ENCODE results near the gene RGS12. TPM values are rescaled to one million over a fixed set of nuclear protein-coding genes. Genes with fewer than 3 reads are reported as not detected.
A peak's percentile ranks its signal among the peaks of the same experiment; 100 is the strongest.

The RGS12 gene
- total and polyA plus RNA-seq, 2 of the 8 experiments (the other 6 are each of a cell fraction or from before 2014, with no cell fraction given), result 6.0 to 16.4 TPM

GRCh38 chr4:3257103-3257555 lies 35.7 kb upstream of the RGS12 start:
- Histone ChIP-seq H3K79me2 (ENCODE audit: control insufficient read depth in 1 of 2, insufficient read depth in 2 of 2, low read length in 2 of 2) (no peaks in the 10 kb centered on the region), H4K5ac (ENCODE audit: insufficient read length, low read depth, low read length) (no peak overlapping the region), H3K4me3 (ENCODE audit: extremely low read depth in 1 of 4, insufficient read depth in 2 of 4, low read depth in 3 of 4, low read length in 4 of 4) (no peak overlapping the region), H3K4me2 (ENCODE audit: insufficient read depth in 1 of 2, low read depth in 2 of 2, low read length in 2 of 2) (no peak overlapping the region), H2AFZ (ENCODE audit: low read length) (no peak overlapping the region), H3K79me1 (ENCODE audit: low read depth, low read length) (no peaks in the 10 kb centered on the region), H3K14ac (ENCODE audit: insufficient read length) (no peak overlapping the region), H4K8ac (ENCODE audit: extremely low read depth, insufficient read depth, low read length) (no peak overlapping the region), H3K23ac (ENCODE audit: insufficient read length) (no peak overlapping the region), H2AK5ac (ENCODE audit: low read depth, low read length) (no peak overlapping the region), H2BK15ac (ENCODE audit: low read length) (no peak overlapping the region), H3K56ac (replicated peaks; ENCODE audit: insufficient read length, low read depth, low read length) (no peak overlapping the region), H3K18ac (ENCODE audit: extremely low read depth, low read length) (no peak overlapping the region), H4K91ac (replicated peaks; ENCODE audit: insufficient read length, low read length) (no peak overlapping the region), H3K36me3 (ENCODE audit: control insufficient read depth in 2 of 4, insufficient read depth in 4 of 4, low read length in 3 of 4) (no peaks in the 10 kb centered on the region), H3K27me3 (replicated peaks in 1 of 4; ENCODE audit: control insufficient read depth in 3 of 4, extremely low read depth in 1 of 4, insufficient read depth in 3 of 4, low read length in 3 of 4) (no peaks in the 10 kb centered on the region), H2BK5ac (ENCODE audit: low read depth, low read length) (no peak overlapping the region), H3K23me2 (ENCODE audit: low read depth, low read length) (no peaks in the 10 kb centered on the region), H3K9ac (replicated peaks in 1 of 4; ENCODE audit: extremely low read depth in 1 of 4, low read depth in 3 of 4, low read length in 3 of 4) (no peak overlapping the region), H3K9me3 (ENCODE audit: insufficient read depth in 2 of 2, low read depth in 1 of 2, low read length in 1 of 2) (no peaks in the 10 kb centered on the region), H3K27ac (ENCODE audit: low read depth, low read length) (no peak overlapping the region), H3K4ac (replicated peaks; ENCODE audit: insufficient read length, low read depth, low read length) (no peak overlapping the region), H3K4me1 (replicated peaks in 1 of 4; ENCODE audit: control insufficient read depth in 3 of 4, insufficient read depth in 4 of 4, low read length in 3 of 4) (no peaks in the 10 kb centered on the region; a peak in 1 of 7 replicates), H2BK120ac (replicated peaks; ENCODE audit: low read depth, low read length) (no peak overlapping the region), H2BK20ac (ENCODE audit: low read length) (no peak overlapping the region), H2BK12ac (ENCODE audit: low read depth, low read length) (no peak overlapping the region), H4K20me1 (replicated peaks in 1 of 2; ENCODE audit: control insufficient read depth in 1 of 2, insufficient read depth in 2 of 2, low read length in 2 of 2) (peaks cover 0 to 1% of the 10 kb centered on the region in 2 experiments)
- CTCF ChIA-PET (ENCODE audit: partially characterized antibody), result interaction anchor here (0.9 to 2.6 kb wide), 6 partner anchors 12 to 224 kb away, joined by 3 to 11 read pairs (median 4); no protein-coding TSS in a partner anchor
- POLR2A ChIA-PET (ENCODE audit: partially characterized antibody), result interaction anchor here (1.2 kb wide), 1 partner anchor 12 kb away, joined by 3 read pairs; no protein-coding TSS in a partner anchor
- TF ChIP-seq CREB1 (IDR thresholded peaks at IDR 0.05) (no peak), SRF (IDR thresholded peaks at IDR 0.05; ENCODE audit: low read depth, low read length) (no peak), TAF7 (optimal IDR thresholded peaks at IDR 0.05; ENCODE audit: borderline replicate concordance, low read depth, low read length) (no peak)
- peak in 1 of 2 experiments; percentile 39 for DNase-seq (ENCODE audit: low read depth in 1 of 2, low spot score in 2 of 2)
- no peak for FAIRE-seq
- 95% methylated on average over 7 of the region's 9 CpGs; no CpG with 5 or more reads in 1 of the 2 experiments for WGBS, 2 experiments (ENCODE audit: extremely low coverage in 1 of 2, insufficient coverage in 1 of 2, insufficient read length in 1 of 2, insufficient replicate concordance in 2 of 2, low coverage in 1 of 2, low lambda C conversion rate in 2 of 2, missing lambda C conversion rate in 1 of 2)

Data from H1 (cell line).